GM19395 (cell line): Measurements from ENCODE around the gene ATP10A.
"Not testable (repeated sequence)": the region's sequence is repeated elsewhere in the genome, so short reads cannot be mapped to it uniquely, and the experiment has no call there.

ENCODE experiments used
- ATAC-seq: cut with Tn5 transposase; IDR thresholded peaks from one replicate; pipeline ENCODE4 v1.9.1; 2021; ENCODE audit warnings: mild to moderate bottlenecking, moderate library complexity; ENCODE audit not compliant: unreplicated experiment

ATP10A gene

GRCh38 chr15:25860885-25861866 is 2.0 kb downstream of the ATP10A start:
- ATAC-seq: no peak

- ATAC-seq: no peak
These were observed 3.1 kb downstream of the ATP10A start for GRCh38 chr15:25859838-25860645.

GRCh38 chr15:25858952-25859760 is 4.0 kb downstream of the ATP10A start:
- no peak for ATAC-seq

GRCh38 chr15:25856059-25856458 is 7.1 kb downstream of the ATP10A start:
- not testable (repeated sequence) for ATAC-seq

GRCh38 chr15:25852661-25853524 is 10.2 kb downstream of the ATP10A start:
- ATAC-seq: no peak

- no peak for ATAC-seq
These were observed 11.1 kb downstream of the ATP10A start for GRCh38 chr15:25852027-25852426.

- peak; percentile 79 for ATAC-seq
These were observed 12.7 kb downstream of the ATP10A start for GRCh38 chr15:25850154-25851111.

GRCh38 chr15:25849157-25849921 is 13.8 kb downstream of the ATP10A start:
- no peak for ATAC-seq

- ATAC-seq: no peak
These were observed 14.4 kb downstream of the ATP10A start for GRCh38 chr15:25848784-25849156.

GRCh38 chr15:25848325-25848724 is 14.8 kb downstream of the ATP10A start:
- ATAC-seq: no peak

- no peak for ATAC-seq
These were observed 16.1 kb downstream of the ATP10A start for GRCh38 chr15:25847051-25847450.

GRCh38 chr15:25846377-25846776 is 16.8 kb downstream of the ATP10A start:
- ATAC-seq: no peak

- ATAC-seq: no peak
These were observed 18.0 kb downstream of the ATP10A start for GRCh38 chr15:25844981-25845680.

GRCh38 chr15:25844542-25844941 is 18.6 kb downstream of the ATP10A start:
- ATAC-seq: no peak

- ATAC-seq: no peak
These were observed 19.1 kb downstream of the ATP10A start for GRCh38 chr15:25844076-25844475.

GRCh38 chr15:25839638-25840156 is 23.4 kb downstream of the ATP10A start:
- no peak for ATAC-seq

- no peak for ATAC-seq
These were observed 24.3 kb downstream of the ATP10A start for GRCh38 chr15:25838871-25839195.
